T1000 (cell line): ENCODE measurements around the gene IGDCC3.

ENCODE experiments used
- DNase-seq: peaks from one replicate; lab custom pipeline; 2025; ENCODE audit warnings: mixed read lengths; lab: John Stamatoyannopoulos, UW

The IGDCC3 gene

DNA sequence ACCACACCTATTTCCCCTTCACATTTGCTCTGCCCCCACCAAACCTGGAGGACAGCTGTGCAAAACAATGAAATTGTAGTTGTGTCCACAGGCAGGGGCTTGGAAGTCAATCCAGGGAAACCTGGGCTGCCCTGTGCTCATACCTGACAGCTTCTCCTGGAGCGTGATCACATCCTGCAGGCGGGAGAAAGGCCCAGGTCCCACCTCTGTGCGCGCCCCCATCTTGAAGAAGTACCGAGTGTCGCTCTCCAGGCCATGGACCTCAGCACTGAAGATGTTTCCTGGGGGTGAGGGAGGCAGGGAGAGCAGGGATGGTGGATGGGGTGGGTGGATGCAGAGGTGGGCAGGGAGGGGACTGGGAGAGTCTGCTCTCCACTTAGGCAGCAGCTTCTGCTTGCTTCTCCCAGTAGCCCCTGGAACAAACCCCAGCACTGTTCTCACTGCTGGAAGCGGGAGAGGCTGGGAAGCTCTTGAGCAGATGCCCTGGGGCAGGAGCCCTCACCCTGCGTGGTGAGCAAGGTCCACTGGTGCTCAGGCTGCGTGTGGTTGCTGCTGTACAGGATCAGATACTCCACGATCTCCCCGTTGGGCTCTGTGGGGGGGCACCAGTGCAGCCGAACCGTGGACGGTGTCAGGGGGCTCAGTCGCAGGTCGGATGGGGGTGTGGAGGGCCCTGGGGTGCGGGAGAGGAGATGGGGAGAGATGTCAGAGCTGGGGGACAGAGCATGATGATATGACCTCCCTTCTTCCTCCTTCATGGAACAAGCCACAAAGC lies 10.7 kb upstream of the IGDCC3 start:
- no peak for DNase-seq

GRCh38 chr15:65386886-65387285 lies 9.1 kb upstream of the IGDCC3 start:
- no peak for DNase-seq

- no peak for DNase-seq
Measured at GRCh38 chr15:65386376-65386775, 8.6 kb upstream of the IGDCC3 start.

- DNase-seq, result no peak
Measured at GRCh38 chr15:65385870-65386258, 8.1 kb upstream of the IGDCC3 start.

- peak; percentile 51 for DNase-seq
Measured at GRCh38 chr15:65384895-65385869, 7.4 kb upstream of the IGDCC3 start.

GRCh38 chr15:65384505-65384894 lies 6.7 kb upstream of the IGDCC3 start:
- no peak for DNase-seq

DNA sequence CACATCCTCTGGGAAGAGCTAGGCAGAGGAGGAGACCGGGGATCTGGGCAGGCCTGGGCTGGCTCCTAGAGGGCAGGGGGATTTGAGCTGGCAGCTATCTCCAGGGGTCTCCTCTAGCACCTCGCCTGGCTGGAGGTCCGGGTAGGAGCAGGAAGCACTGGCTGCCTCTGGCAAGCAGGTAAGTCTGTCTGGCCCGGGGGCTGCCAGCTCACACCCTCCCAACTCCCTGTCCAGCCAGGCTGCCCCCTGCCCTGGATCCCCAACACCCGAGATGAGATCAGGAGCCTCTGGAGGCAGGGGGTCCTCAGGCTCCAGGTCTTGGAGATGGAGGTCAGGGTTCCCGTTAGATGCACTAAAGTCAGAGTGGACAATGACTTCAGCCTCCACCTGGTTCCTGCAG lies 6.2 kb upstream of the IGDCC3 start:
- DNase-seq, result no peak

DNA sequence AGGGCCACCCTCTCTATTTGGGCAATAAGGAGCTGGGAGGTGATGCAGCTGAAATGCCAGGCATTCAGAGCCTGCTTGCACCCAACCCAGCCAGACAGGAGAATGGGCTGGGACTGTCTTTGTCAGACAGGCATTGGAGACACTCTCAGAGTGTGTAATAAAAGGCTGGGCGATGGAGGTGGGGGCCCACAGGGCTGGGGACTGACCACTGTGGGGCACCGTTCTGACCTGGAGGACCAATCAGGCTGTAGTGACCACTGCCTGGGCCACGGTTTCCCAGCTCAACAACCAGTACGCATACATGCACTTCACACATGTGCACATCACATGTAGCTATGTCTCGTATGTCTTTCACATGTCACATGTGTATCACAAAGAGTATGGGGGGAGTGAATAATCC lies 5.7 kb upstream of the IGDCC3 start:
- DNase-seq, result no peak

- DNase-seq, result no peak
Measured at GRCh38 chr15:65382921-65383320, 5.1 kb upstream of the IGDCC3 start.

- no peak for DNase-seq
Measured at GRCh38 chr15:65382146-65382491, 4.3 kb upstream of the IGDCC3 start.

DNA sequence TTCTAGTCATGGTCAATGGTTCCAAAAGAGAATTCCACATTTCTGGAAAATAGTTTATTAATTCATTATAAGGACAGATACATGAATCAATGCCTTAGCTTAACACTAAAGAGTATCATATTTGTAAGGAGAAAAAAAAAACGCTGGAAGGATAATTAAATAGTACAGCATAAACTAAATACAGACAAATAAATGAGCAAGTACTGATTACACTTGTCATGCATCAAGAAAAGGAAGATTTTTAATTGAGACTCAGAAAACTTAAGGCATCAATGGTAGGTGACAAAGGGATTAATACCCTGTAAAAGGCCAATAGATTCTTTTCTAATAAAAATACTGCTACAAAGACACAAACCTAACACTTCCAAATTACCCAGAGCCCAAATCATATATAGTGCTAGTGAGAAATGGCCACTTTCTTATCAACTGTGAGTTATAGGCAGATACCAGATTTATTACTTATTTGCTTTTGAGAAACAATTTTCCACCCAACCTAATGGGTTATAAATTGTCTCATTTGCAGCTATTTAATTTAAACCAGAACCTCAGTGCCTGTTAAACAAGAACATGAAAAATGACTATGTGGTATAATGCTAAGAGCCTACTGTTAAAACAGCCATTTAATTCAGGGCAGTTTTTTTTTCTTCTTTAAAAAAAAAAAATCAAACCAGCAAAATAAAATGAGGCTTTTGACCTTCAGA lies 3.8 kb upstream of the IGDCC3 start:
- DNase-seq, result no peak

DNA sequence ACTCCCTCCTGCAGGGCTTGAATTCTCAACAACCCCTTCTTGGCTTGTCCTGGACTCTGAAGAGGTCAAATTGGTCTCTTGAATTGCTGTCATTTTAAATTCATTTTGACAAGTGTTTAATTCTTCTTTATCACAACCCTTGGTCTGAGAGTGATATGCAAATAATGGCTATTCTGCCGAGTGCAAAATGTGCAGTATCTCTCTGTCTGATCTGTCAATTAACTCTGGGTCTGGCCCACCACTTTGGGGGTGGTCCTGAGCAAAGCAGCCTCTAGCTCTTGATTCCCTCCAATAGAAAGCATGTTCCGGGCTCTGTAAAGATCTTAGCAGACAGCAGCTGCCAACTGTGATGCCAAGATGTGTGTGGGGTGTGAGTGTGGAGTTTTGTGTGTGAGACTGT lies 2.2 kb upstream of the IGDCC3 start:
- DNase-seq, result no peak

DNA sequence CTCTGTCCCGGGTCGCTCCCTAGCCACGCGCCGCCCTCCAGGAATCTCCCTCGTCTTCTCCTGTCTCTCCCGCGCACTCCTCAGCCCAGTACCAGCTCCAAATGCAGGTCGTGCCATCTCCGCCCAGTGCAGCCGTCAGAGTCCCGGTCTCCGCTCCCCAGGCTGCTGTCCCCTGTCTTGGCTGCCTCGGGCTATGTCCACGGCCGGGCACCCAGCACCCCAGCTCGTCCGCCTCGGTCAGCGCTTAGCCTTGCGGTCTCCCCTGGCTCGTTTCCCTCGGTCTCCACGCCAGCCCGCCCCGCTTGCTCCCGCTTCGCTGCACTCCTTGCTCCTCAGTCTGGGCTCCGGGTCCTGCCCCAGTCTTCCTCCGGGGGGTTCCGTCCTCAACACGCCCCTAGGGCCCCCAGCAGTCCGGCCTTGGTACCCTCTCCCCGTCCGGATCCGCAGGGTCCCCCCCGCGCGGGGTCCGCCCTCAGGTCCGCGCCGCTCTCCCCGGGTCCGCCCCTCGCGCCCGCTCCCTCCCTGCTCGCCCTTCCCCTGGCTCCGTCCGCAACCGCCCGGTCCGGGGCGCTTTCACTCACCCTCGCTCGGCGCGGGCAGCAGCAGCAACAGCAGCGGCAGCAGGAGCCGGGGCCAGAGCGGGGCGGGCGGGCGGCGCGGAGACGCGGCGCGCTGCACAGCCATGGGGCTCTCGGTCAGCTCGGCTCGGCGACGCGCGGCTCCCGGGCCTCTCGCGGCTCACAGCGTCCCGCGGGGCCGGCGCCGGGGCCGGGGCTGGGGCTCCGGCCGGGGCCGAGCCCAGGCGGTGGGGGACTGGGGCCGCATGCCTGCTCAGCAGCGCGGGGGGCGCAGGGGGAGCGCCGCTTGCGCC lies 462 bp downstream of the IGDCC3 start:
- DNase-seq, result no peak

DNA sequence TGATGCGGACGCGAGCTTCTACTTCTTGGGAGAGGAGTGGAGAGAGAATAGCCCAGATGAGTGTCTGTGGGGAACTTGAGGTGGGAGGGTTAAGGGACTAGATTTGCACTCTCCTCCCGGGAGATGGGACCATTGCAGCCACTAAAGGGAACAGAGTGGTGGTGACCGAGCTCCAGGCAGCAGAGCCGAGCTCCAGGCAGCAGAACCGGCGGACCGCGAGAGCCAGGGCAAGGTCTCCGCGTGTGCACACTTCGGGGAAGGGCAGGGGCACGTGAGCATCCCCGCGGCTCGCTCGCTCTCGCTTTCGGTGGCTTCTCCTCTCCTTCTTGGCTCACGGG lies 1.1 kb downstream of the IGDCC3 start:
- DNase-seq, result no peak

- DNase-seq, result no peak
Measured at GRCh38 chr15:65375871-65376607, 1.8 kb downstream of the IGDCC3 start.

GRCh38 chr15:65374821-65375401 lies 2.9 kb downstream of the IGDCC3 start:
- no peak for DNase-seq

DNA sequence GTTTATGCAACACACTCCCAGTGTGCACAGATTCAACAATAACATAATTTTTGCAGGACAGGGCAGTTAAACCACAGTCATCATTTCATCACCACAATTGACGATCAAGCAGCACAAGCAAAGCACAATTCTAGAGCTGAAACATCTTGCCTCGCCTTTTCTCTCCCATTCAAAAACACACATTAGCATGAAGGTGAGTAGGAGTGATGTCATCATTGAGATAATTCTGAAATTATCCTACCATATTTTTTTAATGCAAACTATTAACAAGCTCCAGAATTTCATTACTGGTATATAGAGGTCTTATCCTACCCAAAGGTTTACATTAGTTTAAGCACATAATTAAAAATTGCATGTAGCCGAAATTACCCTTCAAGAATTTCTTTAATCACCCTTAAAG lies 3.5 kb downstream of the IGDCC3 start:
- DNase-seq, result no peak

DNA sequence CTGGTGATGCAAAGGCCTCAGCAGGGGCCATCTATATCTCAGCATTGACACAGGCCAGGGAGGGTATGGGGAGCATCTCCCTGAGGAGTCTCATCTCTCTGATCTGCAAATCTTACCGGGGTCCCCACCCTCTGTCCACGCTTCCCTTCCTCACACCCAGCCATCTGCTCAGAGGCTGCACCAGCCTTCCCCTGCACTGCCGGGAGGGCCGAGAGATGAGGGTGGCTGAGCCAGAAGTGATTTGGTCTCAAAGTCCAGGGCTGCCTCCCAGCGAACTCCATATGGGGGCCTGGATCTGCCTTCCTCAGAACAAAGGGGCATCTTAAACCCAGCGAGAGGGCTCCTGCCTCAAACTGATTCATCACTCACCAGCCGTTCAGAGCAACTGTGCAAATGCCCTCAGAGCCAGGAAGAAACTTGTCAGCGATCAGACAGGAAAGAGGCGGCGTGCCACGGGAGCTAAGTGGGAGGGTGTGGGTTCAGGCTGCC lies 4.6 kb downstream of the IGDCC3 start:
- DNase-seq, result no peak

- no peak for DNase-seq
Measured at GRCh38 chr15:65372787-65373067, 5.1 kb downstream of the IGDCC3 start.

DNA sequence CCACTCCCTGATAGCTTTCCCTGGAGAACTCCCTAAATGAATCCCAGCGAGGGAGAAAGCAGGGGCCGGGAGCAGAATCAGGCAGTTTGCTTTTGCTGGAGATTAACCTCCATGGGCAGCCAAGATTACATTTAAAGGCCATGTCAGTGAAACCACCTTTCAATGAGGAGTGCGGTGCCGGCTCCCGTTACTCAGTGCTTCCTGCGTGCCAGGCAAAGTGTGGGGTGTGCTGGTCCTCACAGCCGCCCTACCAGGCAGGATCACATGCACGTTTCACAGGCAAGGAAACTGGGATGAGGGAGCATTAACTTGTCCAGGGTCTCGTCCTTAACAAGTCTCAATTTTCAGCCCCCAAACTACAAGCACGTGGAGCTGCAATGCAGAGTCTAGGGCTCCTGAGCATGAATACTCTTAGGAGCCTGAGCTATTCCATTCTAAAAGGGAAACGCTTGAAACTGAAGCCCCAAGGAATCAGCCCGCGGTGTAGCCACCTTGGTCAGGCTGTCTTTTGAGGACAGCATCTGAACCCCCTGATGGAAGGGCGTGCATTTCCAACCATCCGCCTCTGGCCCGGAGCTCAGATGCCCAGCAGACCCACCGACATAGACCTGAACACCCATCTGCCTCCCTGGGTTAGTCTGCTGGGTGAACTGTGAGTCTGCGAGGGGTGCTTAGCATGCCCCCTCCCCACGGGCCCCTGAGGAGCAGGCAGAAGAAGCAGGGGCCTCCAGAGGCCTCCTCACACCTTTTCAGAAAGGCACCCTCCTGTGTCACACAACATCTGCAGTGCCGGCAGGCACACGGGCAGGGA lies 5.6 kb downstream of the IGDCC3 start:
- DNase-seq, result no peak
